HepG2 (cell line): Measurements from ENCODE around the gene CBFA2T2. TPM values are rescaled to one million over a fixed set of nuclear protein-coding genes. Genes with fewer than 3 reads are reported as not detected.
A peak's percentile ranks its signal among the peaks of the same experiment; 100 is the strongest.

ENCODE experiments used
- ATAC-seq: fragments of 200-7000 bp; cut with Tn5 transposase; 3 replicates; pipeline ENCODE4 v1.9.1; 2020; ENCODE audit warnings: mild to moderate bottlenecking, moderate library complexity
- BruUV-seq: library from RNA; stranded (reverse); fragments of 400-500 nt; replicated peaks from 2 replicates; lab custom pipeline; 2021; lab: Mats Ljungman, UMichigan
- CTCF ChIA-PET: fragments of 300-600 bp; formaldehyde crosslinking; extraction: SDS; loops from one replicate; lab custom pipeline; 2021; ENCODE audit warnings: low total read pairs, inconsistent platforms, low intra/inter-chr PET ratio; lab: Yijun Ruan, JAX
- POLR2A ChIA-PET: fragments of 350-600 bp; sonication (Branson Sonifier 250); formaldehyde crosslinking; loops from one replicate; lab custom pipeline; 2020; ENCODE audit warnings: antibody characterized with exemption, inconsistent platforms; lab: Yijun Ruan, JAX
- DNase-seq: peaks from one replicate; pipeline ENCODE4 v3.0.0-alpha.2; 2015; ENCODE audit warnings: low spot score
- FAIRE-seq: peaks from 3 replicates; lab custom pipeline; 2011; peaks lifted over from hg19 to GRCh38; lab: Jason Lieb, UNC
- H2AFZ ChIP-seq: one replicate; pipeline ENCODE4 v1.6.1; 2011; ENCODE audit warnings: low read length, inconsistent platforms
- H3K27ac ChIP-seq: fragments of 300-600 bp; 3 replicates; pipeline ENCODE4 v1.8.0; 2011; ENCODE audit warnings: mixed run types, mild to moderate bottlenecking, mixed read lengths, low read length, inconsistent platforms; ENCODE audit not compliant: insufficient read depth; ENCODE audit errors: extremely low read length
- H3K27me3 ChIP-seq, 2 experiments: fragments of 200-600 bp in 1 of 2; 2 replicates in 1 of 2; 3 replicates in 1 of 2; pipeline versions ENCODE4 v1.6.0 to v1.8.0; 2011; ENCODE audit warnings: low read length in 2 of 2, mild to moderate bottlenecking in 2 of 2, moderate library complexity in 2 of 2, inconsistent platforms in 1 of 2; ENCODE audit not compliant: insufficient read depth in 2 of 2, control insufficient read depth in 1 of 2
- H3K36me3 ChIP-seq, 2 experiments: fragments of 200-600 bp in 1 of 2; replicated peaks in 1 of 2; 2 replicates in 1 of 2; 3 replicates in 1 of 2; pipeline versions ENCODE4 v1.5.1 to v1.8.0; 2011; ENCODE audit warnings: low read length in 2 of 2, inconsistent platforms in 1 of 2; ENCODE audit not compliant: insufficient read depth in 2 of 2, control insufficient read depth in 1 of 2
- H3K4me1 ChIP-seq: 2 replicates; pipeline ENCODE4 v1.5.1; 2012; ENCODE audit warnings: low read length, inconsistent platforms; ENCODE audit not compliant: insufficient read depth
- H3K4me2 ChIP-seq: 2 replicates; pipeline ENCODE4 v1.6.0; 2011; ENCODE audit warnings: low read depth, low read length, inconsistent platforms
- H3K4me3 ChIP-seq, 3 experiments: fragments of 200-600 bp in 1 of 3; sonication (generic), shearing (Covaris generic) in 1 of 3; replicated peaks in 1 of 3; 2 replicates each; pipeline ENCODE4 v1.5.1; 2011 to 2016; ENCODE audit warnings: low read length in 3 of 3, inconsistent platforms in 2 of 3, low read depth in 2 of 3, mild to moderate bottlenecking in 2 of 3, control low read depth in 1 of 3, mixed read lengths in 1 of 3; ENCODE audit not compliant: insufficient read depth in 1 of 3
- H3K79me2 ChIP-seq: one replicate; pipeline ENCODE4 v1.6.1; 2011; ENCODE audit warnings: low read length, inconsistent platforms; ENCODE audit not compliant: insufficient read depth
- H3K9ac ChIP-seq: 2 replicates; pipeline ENCODE4 v1.6.0; 2011; ENCODE audit warnings: mild to moderate bottlenecking, low read depth, low read length, inconsistent platforms; ENCODE audit not compliant: insufficient read depth
- H3K9me3 ChIP-seq: 2 replicates; pipeline ENCODE4 v1.5.1; 2012; ENCODE audit warnings: mild to moderate bottlenecking, low read length
- H4K20me1 ChIP-seq: 2 replicates; pipeline ENCODE4 v1.6.0; 2011; ENCODE audit warnings: inconsistent platforms, mild to moderate bottlenecking, low read length, moderate library complexity; ENCODE audit not compliant: insufficient read depth
- CCAR2 ChIP-seq: fragments of 200-400 bp; formaldehyde crosslinking; optimal IDR thresholded peaks from 2 replicates; pipeline ENCODE3; 2018; ENCODE audit warnings: low read depth, mild to moderate bottlenecking, low read length, moderate library complexity
- ETV6 ChIP-seq: sonication (generic); formaldehyde crosslinking; conservative IDR thresholded peaks from 2 replicates; pipeline ENCODE4 v1.4.0; 2020; ENCODE audit warnings: missing genetic modification reagents
- HNRNPL ChIP-seq: fragments of 200-400 bp; formaldehyde crosslinking; IDR thresholded peaks from 2 replicates; pipeline ENCODE4 v1.6.1; 2017; ENCODE audit warnings: mild to moderate bottlenecking, low read depth, low read length
- NBN ChIP-seq: fragments of 450-650 bp; conservative IDR thresholded peaks from 2 replicates; pipeline ENCODE4 v1.6.1; 2017
- PHF8 ChIP-seq: sonication (generic); formaldehyde crosslinking; IDR thresholded peaks from 2 replicates; pipeline ENCODE4 v1.5.0; 2020; ENCODE audit warnings: missing genetic modification reagents
- XRCC5 ChIP-seq: fragments of 200-400 bp; formaldehyde crosslinking; optimal IDR thresholded peaks from 2 replicates; pipeline ENCODE3; 2017; ENCODE audit warnings: mild to moderate bottlenecking, low read length
- ZHX2 ChIP-seq, 2 experiments: sonication (generic) in 1 of 2; formaldehyde crosslinking in 1 of 2; IDR thresholded peaks; 2 replicates each; pipeline versions ENCODE4 v1.6.1 to v1.9.0; 2014 to 2022; ENCODE audit warnings: antibody characterized with exemption in 1 of 2, borderline replicate concordance in 1 of 2, inconsistent platforms in 1 of 2, low read depth in 1 of 2, missing genetic modification reagents in 1 of 2
- ZNF136 ChIP-seq: sonication (generic); formaldehyde crosslinking; IDR thresholded peaks from 2 replicates; pipeline ENCODE4 v1.8.1; 2022; ENCODE audit warnings: low read depth, mild to moderate bottlenecking, moderate library complexity, missing genetic modification reagents
- ZNF687 ChIP-seq: sonication (generic); formaldehyde crosslinking; IDR thresholded peaks from 2 replicates; pipeline ENCODE4 v1.5.1; 2020; ENCODE audit warnings: mild to moderate bottlenecking, missing genetic modification reagents, moderate library complexity
- ZNF691 ChIP-seq: sonication (generic); formaldehyde crosslinking; IDR thresholded peaks from 2 replicates; pipeline ENCODE4 v1.4.0; 2020; ENCODE audit warnings: missing genetic modification reagents, low read depth, mild to moderate bottlenecking, borderline replicate concordance
- WGBS: methylation state at CpG from one replicate; pipeline ENCODE4 v1.1.6; 2017; ENCODE audit warnings: low lambda C conversion rate; 5-methylcytosine and 5-hydroxymethylcytosine counted together
- in situ Hi-C: cut with HindIII; loops from 2 replicates; pipeline ENCODE4 v1.10.0; 2017; ENCODE audit warnings: low pct_unique_long_range_greater_than_20kb; ENCODE audit not compliant: extremely low pct_ligation_motif_present
- intact Hi-C: fragments of 100-400 bp; cut with micrococcal nuclease; formaldehyde crosslinking; loops from one replicate; pipeline ENCODE4 v1.10.0; 2022; ENCODE audit not compliant: unreplicated experiment
- polyA plus RNA-seq, 8 experiments: library from polyadenylated mRNA; depleted of rRNA in 3 of 8; stranded (reverse) in 7 of 8; unstranded in 1 of 8; fragments of >200 nt; fragmentation: Illumina TruSeq in 4 of 8; extraction: Trizol in 4 of 8; gene quantifications; 2 replicates each; pipeline versions ENCODE4 v1.2.1 to v1.2.3, GENCODE V29; 2011 to 2016; ENCODE audit warnings: low read depth in 4 of 8, missing spikeins in 1 of 8, mixed read lengths in 1 of 8; ENCODE audit not compliant: insufficient read depth in 1 of 8
- total RNA-seq, 5 experiments: library from RNA; depleted of rRNA; stranded (reverse); fragments of >200 nt; fragmentation: Illumina TruSeq; extraction: Trizol; gene quantifications; 2 replicates each; pipeline ENCODE4 v1.2.3, GENCODE V29; 2016; ENCODE audit warnings: low read depth in 1 of 5

Gene CBFA2T2
- total and polyA plus RNA-seq, 2 of the 13 experiments (the other 11 are each of a cell fraction or from before 2014, with no cell fraction given): 6.3 to 21.2 TPM

- TF ChIP-seq ZHX2 (IDR thresholded peaks at IDR 0.05; ENCODE audit: low read depth) (no peak), ZHX2 (CRISPR knock-in tag; IDR thresholded peaks at IDR 0.05; ENCODE audit: borderline replicate concordance) (no peak)
Measured at GRCh38 chr20:33693289-33693688, 203.4 kb downstream of the CBFA2T2 start (continued).

- intact Hi-C loops (no loop called here), in situ Hi-C loops (no loop called here)
- ChIA-PET POLR2A (interaction anchor here (2.0 kb wide), 1 partner anchor 10 kb away, joined by 6 read pairs; no protein-coding TSS in a partner anchor), CTCF (no interaction called here)
- DNase-seq (no peak), FAIRE-seq (no peak), ATAC-seq (peak; percentile 11)
- BruUV-seq: no TSS peak
- H3K36me3 ChIP-seq: no peaks in the 10 kb centered on the region
- H3K4me2 ChIP-seq: no peak overlapping the region
- no peaks in the 10 kb centered on the region for H3K9me3 ChIP-seq
- no peak overlapping the region for H3K27ac ChIP-seq
- H2AFZ ChIP-seq: no peak overlapping the region
- H3K9ac ChIP-seq: no peak overlapping the region
- no peak overlapping the region for H3K4me3 ChIP-seq
- no peaks in the 10 kb centered on the region for H4K20me1 ChIP-seq
- H3K4me1 ChIP-seq: peaks cover 59% of the 10 kb centered on the region
- H3K79me2 ChIP-seq: no peaks in the 10 kb centered on the region
- no peaks in the 10 kb centered on the region for H3K27me3 ChIP-seq
- 67% methylated on average over 17 of the region's 17 CpGs for WGBS
- TF ChIP-seq HNRNPL (peak; percentile 74; the same call in 1 of the 2 replicates), ETV6 (CRISPR knock-in tag) (no peak), CCAR2 (no peak), ZNF687 (CRISPR knock-in tag) (peak; percentile 30; the same call in 1 of the 2 replicates), NBN (no peak), PHF8 (no peak), XRCC5 (no peak), ZNF136 (no peak), ZNF691 (no peak)
Measured at GRCh38 chr20:33693741-33694638, 204.1 kb downstream of the CBFA2T2 start.
